NCI-H187 (cell line): ENCODE measurements around the gene TIMM13.
"Not testable (repeated sequence)": the region's sequence is repeated elsewhere in the genome, so short reads cannot be mapped to it uniquely, and the experiment has no call there.

Experiments
- DNase-seq, 2 experiments: peaks; one replicate each; lab custom pipeline; 2025; lab: John Stamatoyannopoulos, UW

The TIMM13 gene

GRCh38 chr19:2431318-2432055, 4.1 kb upstream of the TIMM13 start:
- no peak for DNase-seq

DNA sequence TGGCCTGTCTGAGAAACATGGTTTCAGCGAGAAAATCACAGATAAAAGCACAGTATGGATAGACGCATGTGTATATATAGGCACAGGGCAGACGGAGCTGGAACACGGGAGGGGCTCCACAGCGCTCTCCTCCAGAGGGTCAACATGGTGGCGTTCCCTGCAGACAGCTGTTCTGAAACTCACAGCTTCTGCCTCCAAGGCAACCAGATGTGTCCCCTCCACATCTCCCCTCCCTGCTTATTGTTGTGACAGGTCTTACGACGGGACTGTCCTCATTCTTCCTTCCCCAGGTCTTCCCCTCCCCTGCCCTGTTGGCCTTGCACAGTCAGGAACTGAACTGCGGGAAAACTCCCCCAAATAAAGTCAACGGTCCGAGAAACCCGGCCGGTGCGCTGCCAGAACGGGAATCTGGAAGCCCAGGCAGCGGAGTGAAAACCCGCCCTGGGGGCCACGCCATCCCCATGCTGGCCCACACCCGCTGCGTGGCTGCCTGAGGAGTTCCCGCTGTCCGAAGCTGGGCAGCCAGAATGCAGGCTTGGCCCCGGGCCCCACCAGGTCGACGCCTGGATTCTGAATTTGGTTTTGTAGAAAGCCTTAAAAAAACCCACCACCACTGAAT, 2.6 kb upstream of the TIMM13 start:
- DNase-seq: no peak

DNA sequence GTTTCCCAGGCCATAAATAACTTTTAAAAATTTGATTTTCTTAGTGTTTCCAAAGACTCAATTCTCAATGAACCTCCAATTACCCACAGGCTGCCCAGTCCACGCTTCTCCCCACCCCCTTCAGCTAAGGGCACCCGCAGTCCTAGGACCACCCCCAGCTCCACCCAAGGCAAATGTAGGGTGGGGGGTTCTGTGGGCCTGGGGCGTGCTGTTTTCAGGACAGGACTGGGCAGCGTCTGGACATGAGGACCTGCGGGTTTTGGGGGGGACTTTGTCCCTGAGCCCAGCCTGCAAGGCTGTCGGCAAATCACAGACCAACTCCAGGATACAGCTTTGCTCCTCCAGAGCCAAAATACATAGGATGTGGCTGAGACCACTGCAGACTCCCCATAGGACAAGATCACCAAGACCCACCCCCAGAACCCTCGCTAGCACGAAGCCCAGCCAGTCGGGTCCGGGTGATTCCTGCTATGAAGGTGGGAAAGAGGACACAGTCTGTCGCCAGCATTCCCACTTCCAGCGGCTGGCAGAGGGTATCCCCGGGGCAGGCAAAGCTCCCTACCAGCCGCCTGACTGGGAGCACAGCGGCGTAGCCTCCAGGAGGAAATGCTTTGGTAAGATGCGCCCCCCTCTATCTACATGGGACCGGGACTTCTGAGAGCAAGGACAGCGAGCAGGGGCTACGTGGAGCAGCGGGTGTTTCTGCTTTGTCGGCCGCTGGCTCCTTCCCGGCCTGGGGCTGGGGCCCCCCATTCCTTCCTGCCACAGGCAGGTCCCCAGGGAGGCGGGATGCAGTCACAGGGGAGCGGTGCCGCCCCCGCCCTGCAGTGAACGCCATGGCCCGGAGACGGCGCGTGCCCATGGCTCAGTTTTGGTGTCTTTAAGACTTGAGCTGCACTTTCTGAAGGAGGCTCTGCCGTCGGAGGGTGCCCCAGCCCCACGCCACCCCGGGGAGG, 1.6 kb upstream of the TIMM13 start:
- DNase-seq: no peak

DNA sequence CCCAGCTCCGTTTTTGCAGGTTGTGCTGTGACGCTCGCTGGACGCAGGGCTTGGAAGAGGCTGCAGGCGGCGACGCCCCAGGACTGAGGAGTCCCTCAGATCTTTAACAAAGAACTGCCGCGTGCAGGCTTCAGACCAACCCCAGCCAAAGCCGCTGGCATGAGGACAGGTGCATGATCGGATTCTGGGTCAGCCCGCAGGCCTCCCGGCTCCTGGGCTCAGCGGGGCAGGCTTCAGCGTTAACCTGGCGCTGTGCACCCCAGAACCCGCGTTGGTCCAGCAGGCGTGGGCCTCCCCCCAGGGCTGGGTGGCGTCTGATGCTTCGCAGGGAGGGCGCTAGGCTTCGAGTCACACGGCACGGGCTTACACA, 920 bp upstream of the TIMM13 start:
- DNase-seq: peak; percentile 33 to 63

GRCh38 chr19:2426611-2427428, 566 bp downstream of the TIMM13 start:
- DNase-seq: no peak

DNA sequence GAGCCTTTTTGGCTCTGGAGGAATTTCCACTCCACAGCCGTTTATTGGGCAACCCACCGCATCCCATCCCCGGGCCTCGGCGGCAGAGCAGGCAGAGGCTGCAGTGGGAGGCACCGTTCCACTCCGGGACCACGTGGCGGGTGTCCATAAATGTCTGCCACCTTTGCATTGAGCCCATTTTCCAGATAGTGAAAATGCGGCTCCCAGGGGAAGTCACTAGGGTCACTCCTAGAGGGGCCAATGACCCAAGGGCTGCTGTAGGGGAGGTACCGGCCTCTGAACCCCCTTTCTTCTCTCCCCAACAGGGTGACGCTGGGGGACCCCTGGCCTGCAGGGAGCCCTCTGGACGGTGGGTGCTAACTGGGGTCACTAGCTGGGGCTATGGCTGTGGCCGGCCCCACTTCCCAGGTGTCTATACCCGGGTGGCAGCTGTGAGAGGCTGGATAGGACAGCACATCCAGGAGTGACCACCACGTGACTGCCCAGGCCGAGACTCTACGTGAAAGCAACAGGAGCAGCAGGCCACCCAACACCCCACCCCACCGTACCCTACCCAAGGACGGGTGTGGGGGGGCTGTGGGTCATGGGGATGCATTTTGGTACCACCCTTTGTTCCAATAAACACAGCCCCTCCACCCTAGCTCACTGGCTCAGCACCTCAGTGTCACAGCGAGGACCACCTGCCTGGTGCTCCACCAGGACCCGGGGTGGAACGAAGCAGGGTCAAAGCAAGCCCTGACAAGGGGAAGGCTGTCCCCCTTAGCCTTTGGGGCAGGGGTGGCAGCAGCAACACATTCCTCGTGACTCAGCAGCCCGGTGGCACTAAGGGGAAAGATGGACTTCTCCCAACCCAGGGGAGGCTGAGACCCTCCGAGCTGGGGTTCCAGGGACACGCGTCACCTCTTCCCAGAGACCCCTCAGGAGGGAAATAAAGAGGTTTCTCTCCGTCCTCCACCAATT, 1.5 kb downstream of the TIMM13 start:
- DNase-seq: no peak

- no peak for DNase-seq
These were observed 2.4 kb downstream of the TIMM13 start for GRCh38 chr19:2424686-2425621.

DNA sequence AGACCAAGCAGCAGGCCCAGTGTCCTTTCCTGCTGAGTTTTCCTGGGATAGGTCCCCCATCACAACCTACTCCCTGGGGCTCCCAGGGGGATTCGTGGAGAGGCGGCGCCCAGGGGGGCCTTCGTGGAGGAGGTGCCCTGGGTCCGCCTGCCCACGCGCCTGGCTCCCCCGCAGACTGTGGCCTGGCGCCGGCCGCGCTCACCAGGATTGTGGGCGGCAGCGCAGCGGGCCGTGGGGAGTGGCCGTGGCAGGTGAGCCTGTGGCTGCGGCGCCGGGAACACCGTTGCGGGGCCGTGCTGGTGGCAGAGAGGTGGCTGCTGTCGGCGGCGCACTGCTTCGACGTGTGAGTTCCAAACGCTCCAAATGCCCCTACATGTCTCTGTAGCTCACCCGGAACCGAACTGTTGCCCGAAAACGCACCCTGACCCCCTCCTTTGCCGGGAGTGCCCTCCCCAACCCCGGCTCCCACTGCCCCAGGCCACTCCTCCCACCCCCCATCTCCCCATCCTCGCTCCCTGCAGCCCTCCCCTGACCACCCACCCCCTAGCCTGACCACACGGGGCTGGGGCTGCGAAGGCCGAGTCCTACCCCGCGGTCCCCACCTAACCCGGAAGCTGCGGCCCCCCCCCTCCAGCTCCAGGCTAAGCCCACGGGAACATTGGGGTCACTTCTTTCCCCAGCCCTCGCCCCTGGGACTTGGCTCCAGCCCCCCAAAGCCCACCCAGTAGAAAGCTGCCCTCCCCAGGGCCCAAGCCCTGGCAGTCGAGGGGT, 3.3 kb downstream of the TIMM13 start:
- DNase-seq: no peak

- no peak for DNase-seq
These were observed 4.1 kb downstream of the TIMM13 start for GRCh38 chr19:2423071-2423914.

GRCh38 chr19:2421581-2422306, 5.6 kb downstream of the TIMM13 start:
- DNase-seq: no peak

DNA sequence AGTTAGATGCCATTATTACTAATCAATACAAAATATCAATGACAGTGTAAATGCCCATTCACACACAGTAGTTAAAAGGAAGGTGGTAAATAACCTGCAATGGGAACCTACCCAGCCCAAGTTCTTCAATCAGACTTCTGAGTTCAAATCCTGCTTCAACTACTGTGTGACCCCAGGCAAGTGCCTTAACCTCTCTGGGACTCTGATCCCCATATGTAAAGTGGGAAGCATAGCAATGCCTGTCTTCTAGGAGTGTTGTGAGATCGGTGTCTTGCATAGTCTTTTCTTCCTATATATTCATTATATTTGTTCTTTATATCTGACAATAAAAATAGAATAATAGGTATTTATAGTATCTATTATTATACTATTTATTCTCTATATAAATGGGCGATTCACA, 6.9 kb downstream of the TIMM13 start:
- no peak for DNase-seq

DNA sequence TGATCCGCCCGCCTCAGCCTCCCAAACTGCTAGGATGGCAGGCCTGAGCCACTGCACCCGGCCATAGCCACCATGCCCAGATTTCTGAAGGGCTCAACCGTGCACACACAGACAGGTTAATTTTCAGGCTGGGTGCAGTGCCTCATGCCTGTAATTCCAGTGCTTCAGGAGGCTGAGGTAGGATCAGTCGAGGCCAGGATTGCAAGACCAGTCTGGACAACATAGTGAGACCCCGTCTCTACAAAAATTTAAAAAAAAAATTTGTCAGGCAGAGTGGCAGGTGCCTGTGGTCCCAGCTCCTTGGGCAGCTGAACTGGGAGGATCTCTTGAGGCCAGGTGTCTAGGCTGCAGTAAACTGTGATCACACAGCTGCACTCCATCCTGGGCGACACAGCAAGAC, 7.6 kb downstream of the TIMM13 start:
- no peak for DNase-seq

DNA sequence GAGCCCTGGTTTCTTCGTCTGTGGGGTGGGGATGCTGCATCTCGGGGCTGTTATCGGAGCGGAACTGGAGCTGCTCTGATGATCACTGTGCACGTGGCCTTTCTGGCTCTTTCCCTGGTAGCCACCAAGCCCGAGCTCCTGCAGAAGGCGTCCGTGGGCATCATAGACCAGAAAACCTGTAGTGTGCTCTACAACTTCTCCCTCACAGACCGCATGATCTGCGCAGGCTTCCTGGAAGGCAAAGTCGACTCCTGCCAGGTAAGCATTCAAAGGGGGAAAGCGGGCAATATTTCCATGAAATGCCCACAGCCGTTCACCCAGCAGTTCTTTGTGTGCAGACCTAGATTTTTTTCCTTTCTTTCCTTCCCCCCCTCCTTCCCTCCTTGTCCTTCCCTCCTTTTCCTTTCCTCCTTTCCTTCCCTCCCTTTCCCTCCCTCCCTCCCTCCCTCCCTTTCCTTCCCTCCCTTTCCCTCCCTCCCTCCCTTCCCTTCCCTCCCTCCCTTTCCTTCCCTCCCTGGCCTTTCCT, 9.4 kb downstream of the TIMM13 start:
- no peak for DNase-seq

- DNase-seq: not testable (repeated sequence)
These were observed 9.9 kb downstream of the TIMM13 start for GRCh38 chr19:2417436-2417835.

GRCh38 chr19:2416321-2417097, 10.9 kb downstream of the TIMM13 start:
- no peak for DNase-seq

DNA sequence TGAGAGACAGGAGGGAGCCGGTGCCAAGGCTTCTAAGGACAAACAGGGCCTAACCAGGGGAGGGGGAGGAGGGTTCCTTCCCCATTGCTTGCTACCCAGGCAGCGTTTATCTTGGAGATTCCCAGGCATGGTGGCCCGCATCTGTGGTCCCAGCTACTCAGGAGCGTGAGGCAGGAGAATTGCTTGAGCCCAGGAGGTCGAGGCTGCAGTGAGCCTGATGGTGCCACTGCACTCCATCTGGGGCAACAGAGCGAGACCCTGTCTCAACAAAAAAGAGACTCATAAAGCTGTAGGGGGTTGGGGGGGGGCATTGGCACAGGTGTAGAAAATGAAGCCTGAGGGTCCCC, 11.4 kb downstream of the TIMM13 start:
- DNase-seq: no peak
